NB4 (cell line): ENCODE results near the gene MT1G.
A peak's percentile ranks its signal among the peaks of the same experiment; 100 is the strongest.

Experiments used
- DNase-seq: peaks from one replicate; pipeline ENCODE4 v3.0.0; 2010; ENCODE audit warnings: low read depth
- H3K4me3 ChIP-seq: one replicate; pipeline ENCODE4 v1.5.1; 2011; ENCODE audit warnings: mild to moderate bottlenecking, low read depth, low read length, moderate library complexity
- MYC ChIP-seq: IDR thresholded peaks from 2 replicates; pipeline ENCODE4 v1.6.1; 2011; ENCODE audit warnings: low read depth, low read length
- POLR2A ChIP-seq: IDR thresholded peaks from 2 replicates; pipeline ENCODE4 v1.6.1; 2011; ENCODE audit warnings: mild to moderate bottlenecking; ENCODE audit not compliant: insufficient read length; ENCODE audit errors: extremely low read depth
- TF ChIP-seq, protein P1 (sequence below): IDR thresholded peaks from 2 replicates; pipeline ENCODE4 v1.6.1; 2011; ENCODE audit warnings: low read depth, low read length
- TF ChIP-seq, protein P2 (sequence below): IDR thresholded peaks from one replicate; pipeline ENCODE4 v1.5.1; 2012; ENCODE audit warnings: low read depth, low read length

Gene MT1G

DNA sequence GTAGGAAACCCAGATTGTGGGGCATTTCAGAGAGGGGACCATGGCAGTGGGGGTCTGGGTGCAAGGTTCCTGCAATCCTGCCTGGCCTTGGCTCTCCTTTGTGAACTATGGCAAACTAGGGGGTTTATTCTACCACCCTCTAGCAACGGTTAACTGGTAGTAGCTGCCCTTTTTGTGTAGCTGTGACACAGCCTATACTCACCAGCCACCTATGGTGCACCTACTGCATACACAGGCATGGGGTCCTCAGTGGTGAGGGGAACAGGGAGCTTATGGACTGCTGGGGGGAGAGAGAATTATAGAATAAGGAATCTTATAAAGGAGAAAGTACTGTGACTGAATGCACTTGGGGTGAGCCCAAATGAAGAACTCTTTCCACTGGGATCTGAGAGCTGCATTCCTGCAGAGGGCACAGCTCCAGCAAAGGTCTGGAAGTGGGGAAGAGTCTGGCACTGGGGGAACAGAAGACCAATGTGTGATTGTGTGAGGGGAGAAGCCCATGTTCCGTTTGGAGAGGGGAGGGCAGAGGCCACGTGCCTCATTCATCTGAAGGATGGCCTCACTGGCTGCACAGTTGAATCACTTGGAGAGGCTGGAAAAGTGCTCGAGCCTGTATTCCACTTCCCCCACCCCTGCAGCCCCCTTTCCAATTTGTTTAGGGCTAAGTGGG, 16.5 kb upstream of the MT1G start:
- no peak overlapping the region for H3K4me3 ChIP-seq
- DNase-seq: no peak
- no peak for TF ChIP-seq MYC
- no peak for TF ChIP-seq POLR2A
- TF ChIP-seq, protein P1, sequence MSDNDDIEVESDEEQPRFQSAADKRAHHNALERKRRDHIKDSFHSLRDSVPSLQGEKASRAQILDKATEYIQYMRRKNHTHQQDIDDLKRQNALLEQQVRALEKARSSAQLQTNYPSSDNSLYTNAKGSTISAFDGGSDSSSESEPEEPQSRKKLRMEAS: no peak
- TF ChIP-seq, protein P2, sequence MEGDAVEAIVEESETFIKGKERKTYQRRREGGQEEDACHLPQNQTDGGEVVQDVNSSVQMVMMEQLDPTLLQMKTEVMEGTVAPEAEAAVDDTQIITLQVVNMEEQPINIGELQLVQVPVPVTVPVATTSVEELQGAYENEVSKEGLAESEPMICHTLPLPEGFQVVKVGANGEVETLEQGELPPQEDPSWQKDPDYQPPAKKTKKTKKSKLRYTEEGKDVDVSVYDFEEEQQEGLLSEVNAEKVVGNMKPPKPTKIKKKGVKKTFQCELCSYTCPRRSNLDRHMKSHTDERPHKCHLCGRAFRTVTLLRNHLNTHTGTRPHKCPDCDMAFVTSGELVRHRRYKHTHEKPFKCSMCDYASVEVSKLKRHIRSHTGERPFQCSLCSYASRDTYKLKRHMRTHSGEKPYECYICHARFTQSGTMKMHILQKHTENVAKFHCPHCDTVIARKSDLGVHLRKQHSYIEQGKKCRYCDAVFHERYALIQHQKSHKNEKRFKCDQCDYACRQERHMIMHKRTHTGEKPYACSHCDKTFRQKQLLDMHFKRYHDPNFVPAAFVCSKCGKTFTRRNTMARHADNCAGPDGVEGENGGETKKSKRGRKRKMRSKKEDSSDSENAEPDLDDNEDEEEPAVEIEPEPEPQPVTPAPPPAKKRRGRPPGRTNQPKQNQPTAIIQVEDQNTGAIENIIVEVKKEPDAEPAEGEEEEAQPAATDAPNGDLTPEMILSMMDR: no peak

DNA sequence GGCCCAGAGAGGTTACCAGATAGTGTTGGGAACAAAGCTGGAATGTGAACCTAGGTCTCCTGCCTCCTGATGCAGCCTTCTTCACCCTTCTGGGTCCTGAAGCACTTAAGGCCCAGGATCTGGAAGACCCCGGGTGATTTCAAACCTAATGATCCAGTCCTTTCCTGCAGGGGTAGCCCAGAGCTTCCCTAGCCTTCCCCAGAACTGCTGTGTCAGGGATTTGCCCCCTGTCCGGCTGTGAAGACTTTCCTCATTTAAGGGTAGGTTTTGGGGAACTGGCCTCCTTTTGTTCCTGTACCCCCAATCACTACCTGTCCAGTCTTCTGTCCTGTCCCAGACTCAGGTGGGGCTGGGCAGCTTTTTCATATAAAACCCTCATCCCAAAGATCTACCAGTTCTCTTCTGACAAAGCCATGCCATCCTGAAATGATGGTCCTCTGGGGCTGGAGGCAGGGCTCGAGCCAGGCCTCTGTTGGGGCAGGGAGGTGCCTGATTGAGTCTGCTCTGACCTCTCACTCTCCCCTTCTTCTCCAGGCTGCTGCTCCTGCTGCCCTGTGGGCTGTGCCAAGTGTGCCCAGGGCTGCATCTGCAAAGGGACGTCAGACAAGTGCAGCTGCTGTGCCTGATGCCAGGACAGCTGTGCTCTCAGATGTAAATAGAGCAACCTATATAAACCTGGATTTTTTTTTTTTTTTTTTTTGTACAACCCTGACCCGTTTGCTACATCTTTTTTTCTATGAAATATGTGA, 15.7 kb upstream of the MT1G start:
- no peak for TF ChIP-seq MYC
- TF ChIP-seq, protein P2: no peak
- TF ChIP-seq POLR2A: no peak
- TF ChIP-seq, protein P1: no peak
- DNase-seq: no peak
- peak overlapping the region; percentile 77 for H3K4me3 ChIP-seq

DNA sequence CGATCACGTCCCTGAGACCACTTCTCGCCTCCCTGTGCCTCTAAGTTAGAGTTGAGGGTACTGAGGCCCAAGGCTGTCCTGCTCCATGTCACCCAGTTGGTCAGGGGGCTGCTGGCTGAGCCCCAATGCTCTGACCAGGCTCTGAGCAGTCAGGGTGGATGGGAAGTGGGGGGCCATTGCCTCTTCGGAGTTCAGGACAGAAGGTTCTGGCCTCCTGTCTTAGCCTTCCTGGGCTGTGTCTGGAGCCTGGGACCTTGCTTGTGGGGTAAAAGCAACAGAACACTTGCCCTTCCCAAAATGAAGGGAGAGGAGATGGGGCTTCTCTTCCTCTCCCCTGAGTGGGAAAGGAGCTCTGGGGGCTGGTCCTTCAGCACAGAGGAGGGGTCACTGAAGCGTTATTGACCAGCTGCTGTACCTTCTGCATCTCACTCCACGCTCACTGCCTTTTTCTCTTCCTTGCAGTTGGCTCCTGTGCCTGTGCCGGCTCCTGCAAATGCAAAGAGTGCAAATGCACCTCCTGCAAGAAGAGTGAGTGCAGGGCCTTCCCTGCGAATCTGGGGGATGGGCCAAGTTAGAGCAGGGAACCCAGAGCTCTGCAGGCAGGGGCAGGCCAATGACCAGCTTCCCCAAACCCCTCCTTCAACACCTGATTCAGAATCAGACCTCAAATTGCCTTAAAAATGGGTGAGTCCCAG, 15.0 kb upstream of the MT1G start:
- peak overlapping the region; percentile 77 for H3K4me3 ChIP-seq
- DNase-seq: peak; percentile 38
- TF ChIP-seq POLR2A (no peak), MYC (no peak)
- TF ChIP-seq, protein P2: no peak
- TF ChIP-seq, protein P1: no peak

DNA sequence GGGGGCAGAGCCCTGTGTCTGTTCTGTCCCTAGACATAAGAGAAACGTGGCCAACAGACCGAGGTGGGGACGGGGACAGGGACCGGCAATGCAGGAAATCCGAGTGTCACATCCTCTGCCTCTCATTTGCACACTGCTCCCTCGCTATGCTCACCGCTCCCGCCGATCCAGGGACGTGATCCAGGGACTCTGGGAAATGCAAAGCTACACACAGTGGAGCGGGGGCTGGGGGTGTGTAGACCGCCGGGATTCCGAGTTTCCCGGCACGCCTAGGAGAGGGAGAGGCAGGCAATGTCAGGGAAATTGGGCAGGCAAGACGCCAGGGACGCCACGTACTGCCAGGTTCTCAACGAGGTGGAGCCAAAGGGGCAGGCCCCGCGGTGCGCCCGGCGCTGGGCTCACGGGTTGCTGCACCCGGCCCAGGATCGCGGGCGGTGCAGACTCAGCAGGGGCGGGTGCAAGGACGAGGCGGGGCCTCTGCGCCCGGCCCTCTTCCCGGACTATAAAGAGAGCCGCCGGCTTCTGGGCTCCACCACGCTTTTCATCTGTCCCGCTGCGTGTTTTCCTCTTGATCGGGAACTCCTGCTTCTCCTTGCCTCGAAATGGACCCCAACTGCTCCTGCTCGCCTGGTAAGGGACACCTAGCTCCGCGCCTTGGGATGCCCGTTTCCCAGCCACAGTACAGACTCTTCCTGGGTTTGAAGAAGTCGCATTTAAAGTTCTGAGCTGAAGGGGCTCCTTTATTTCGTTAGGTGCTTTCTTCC, 14.3 kb upstream of the MT1G start, which contains the start of gene MT1X:
MT1X (plus strand) TSS at position 532 of the 764 bp plus-strand sequence; CDS start at position 603, 71 bp downstream.
- TF ChIP-seq, protein P2: no peak
- TF ChIP-seq POLR2A: peak; percentile 76
- TF ChIP-seq, protein P1: peak; percentile 2; the same call in 1 of the 2 replicates
- TF ChIP-seq MYC: no peak
- H3K4me3 ChIP-seq: peak within 1 kb of the TSS; percentile 77
- peak; percentile 92 for DNase-seq

DNA sequence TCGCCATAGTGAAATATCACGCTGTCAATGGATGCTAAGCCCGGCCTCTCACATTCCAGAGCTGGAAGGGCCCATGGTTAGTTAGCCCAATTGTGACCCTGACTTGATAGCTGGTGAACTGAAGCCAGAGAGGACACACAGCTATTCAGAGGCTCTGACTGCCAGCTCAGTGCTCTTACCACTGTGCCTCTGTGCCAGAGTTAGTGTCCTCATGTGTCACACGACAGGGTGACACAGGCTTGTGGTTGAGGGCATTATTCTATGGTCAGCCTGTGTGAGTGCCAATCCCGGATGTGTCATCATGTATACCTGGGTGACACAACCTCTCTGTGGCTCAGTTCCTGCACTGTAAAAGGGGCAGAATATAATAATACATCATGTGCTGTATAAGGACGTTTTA, 12.0 kb upstream of the MT1G start:
- DNase-seq: peak; percentile 40
- H3K4me3 ChIP-seq: no peak overlapping the region
- TF ChIP-seq, protein P1: no peak
- TF ChIP-seq, protein P2: no peak
- TF ChIP-seq MYC (no peak), POLR2A (no peak)
